ENCODE data around the gene POLR2L. TPM values are rescaled to one million over a fixed set of nuclear protein-coding genes. Genes with fewer than 3 reads are reported as not detected.

The POLR2L gene
- total RNA-seq, result 271 and 287 TPM in 2 replicates

DNA sequence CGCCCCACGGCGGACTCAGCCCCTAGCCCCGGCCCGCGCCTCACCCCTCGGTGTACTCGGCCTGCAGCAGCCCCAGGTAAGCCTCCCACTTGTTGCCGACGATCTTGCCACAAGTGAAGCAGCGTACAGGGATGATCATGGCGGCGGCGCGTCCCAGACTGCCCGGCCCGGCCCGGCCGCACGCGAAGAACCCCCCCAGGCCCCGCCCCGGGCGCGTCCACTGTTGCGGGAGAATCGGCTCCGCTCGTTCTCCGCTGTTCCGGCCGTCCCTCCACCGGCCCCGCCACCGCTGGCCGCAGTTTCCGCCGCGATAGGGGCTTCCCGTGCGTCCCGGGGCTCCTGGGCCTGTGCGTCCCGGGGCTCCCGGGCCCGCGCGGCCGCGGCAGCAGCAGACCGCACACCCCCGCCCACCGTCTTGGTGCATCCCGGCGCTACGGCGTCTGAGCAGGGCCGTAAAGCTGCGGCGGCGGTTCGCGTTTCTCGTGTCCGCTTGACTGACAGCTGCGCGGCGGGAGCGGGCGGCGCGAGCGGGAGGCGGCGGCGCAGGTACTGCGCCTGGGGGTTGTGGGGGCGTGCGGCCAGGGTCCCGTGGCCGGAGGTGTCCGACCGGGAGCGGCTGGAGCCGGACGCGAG is at the start of gene POLR2L, which contains the start of gene TSPAN4:
POLR2L (minus strand) TSS at position 160 of the 633 bp plus-strand sequence; CDS start at position 139, 21 bp downstream.
TSPAN4 (plus strand) TSS at position 483 of the 633 bp plus-strand sequence. CDS start 7,453 bp downstream, outside the sequence.

DNA sequence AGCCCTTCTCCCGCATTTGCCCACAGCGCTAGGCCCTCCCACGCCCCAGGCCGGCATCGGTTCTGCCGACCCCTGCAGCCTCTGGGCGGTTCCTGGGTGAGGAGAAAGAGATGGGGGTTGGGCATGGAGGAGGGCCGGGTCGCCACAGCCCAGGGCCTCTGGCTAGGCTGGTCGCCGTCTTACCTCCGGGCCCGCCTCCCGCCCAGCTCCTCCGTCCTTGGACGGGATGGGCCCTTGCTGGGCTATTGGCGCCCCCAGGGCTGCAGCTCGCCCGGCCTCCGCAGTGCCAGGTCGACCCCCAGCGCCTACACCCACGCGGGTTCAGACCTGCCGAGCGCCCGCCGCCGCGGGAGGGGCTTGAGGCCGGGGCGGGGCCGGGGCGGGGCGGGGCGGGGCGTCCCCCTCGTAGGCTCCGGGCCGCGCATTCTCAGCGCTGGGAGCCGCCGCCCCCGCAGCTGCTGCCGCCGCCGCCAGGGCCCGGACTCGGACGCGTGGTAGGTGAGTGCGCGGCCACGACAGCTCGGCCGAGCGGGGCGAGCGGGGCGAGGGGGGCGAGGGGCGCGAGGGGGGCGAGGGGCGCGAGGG is 9.7 kb downstream of the POLR2L start, which contains the start of gene CD151:
CD151 (plus strand) TSS at position 424 of the 585 bp plus-strand sequence. CDS start 3,118 bp downstream, outside the sequence.

DNA sequence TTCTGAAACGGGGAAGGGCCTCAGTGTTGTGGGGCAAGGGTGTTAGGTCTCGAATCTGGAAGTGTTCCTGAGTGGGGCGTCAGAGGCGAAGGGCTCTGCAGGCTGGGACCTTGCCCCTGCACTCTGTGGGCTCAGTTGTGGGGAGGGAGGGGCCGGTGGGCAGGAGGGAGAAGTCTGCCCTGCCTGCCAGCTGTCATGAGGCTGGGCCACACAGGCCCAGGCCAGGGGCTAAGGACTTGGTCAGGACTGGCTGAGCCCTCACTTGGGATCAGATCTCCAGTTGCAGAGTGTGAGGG is 14.5 kb downstream of the POLR2L start, which contains the start of gene CRACR2B:
CRACR2B (plus strand) TSS at position 23 of the 296 bp plus-strand sequence. CDS start 689 bp downstream, outside the sequence.

DNA sequence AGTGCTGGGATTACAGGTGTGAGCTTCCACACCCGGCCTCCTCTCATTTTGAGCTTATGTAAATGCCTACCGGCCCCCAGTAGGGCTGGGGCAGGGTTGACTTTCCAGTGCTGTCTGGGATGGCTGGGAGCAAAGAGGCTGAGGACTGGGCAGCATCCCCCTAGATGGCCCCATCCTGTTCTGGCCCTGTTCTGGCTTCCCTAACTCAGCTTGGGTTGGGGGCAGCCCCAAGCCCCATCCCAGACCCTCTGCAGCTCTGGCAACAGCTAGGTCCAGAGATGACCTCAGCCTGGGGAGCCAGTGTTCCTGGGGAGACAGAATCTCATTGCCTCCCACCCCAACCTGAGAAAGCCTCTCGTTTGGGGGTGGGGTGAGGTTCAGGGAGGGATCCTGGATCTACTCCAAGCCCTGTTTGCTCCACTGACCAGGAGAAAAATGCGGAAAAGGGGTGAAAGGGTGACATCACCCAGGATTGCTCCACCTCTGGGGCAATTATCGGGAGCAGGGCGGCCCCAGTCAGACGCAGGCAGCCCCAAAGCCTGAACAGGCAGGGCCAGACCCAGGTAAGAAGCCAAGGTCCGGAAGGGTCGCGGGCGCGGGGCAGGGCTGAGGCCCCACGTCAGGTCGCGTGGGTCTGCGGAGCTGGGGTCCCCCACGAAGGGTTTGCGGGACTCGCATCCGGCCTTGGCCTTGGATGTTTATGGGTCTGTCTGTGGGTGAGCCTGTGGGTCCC is 23.8 kb downstream of the POLR2L start, which contains the start of gene PNPLA2:
PNPLA2 (plus strand) TSS at position 519 of the 733 bp plus-strand sequence. CDS start 805 bp downstream, outside the sequence.

DNA sequence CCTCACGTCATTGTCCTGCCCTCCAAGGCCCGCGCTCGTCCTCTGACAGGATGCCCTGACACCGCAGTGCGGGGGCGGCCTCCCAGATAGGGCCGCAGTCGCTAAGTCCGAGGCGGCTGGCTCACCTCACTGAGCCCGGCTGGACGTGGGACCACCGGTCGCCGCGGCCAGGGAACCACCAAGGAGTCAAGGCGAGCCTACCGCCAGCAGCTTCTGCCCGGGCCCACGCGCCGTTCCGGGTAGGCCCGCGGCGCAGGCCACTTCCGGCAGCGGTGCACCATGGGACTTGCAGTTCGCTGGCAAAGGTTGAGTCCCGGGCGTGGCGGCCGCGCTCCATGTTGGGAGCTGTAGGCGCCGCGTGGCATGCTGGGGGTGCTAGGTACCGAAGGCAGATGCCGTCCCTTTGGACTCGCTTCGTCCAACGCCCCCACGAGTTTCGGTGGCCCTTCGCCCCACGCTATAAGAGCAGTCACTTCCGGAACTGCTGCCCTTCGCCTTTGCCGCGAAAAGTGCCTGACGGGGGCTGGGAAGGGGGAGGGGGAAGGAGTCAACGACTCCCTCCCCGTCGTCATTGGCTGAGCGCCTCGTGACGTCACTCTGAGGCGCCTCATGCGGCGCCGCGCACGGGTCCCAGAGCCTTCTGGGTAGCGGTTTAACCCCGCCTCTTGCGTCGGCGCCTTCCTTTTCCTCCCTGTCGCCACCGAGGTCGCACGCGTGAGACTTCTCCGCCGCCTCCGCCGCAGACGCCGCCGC is 32.9 kb downstream of the POLR2L start, which contains the start of gene RPLP2:
RPLP2 (plus strand) TSS at position 681 of the 753 bp plus-strand sequence. CDS start 268 bp downstream, outside the sequence.

DNA sequence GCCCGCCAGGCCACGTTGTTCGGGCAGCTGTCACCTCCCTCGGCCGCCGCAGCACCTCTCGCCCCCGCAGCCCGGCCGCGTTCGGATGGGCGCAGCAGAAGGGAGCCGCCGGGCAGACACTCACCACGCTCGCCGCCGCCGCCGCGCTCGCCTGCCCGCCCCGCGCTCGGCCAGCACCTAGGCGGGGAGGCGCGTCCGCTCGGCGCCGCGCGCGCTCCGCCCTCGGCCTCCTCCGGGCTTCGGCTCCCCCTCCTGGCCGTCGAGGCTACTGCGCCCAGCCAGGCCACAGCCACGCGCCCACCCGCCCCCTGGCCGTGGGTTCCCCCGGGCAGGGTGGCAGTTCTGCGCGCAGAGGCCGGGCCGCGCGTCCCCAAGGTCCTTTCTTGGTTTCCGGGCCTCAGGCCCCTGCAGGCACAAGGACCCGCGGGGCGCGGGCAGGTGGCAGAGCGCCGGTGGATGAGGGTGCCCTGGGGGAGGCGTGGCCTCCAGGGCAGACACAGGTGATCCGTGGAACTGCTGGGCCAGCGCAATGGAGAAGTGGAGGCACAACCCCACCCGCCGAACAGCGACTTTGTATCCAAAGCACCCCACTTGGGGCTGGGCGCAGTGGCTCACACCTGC is 44.1 kb downstream of the POLR2L start, which contains the start of gene SLC25A22:
SLC25A22 (minus strand) TSS at position 189 of the 621 bp plus-strand sequence. CDS start 3,275 bp downstream, outside the sequence.

DNA sequence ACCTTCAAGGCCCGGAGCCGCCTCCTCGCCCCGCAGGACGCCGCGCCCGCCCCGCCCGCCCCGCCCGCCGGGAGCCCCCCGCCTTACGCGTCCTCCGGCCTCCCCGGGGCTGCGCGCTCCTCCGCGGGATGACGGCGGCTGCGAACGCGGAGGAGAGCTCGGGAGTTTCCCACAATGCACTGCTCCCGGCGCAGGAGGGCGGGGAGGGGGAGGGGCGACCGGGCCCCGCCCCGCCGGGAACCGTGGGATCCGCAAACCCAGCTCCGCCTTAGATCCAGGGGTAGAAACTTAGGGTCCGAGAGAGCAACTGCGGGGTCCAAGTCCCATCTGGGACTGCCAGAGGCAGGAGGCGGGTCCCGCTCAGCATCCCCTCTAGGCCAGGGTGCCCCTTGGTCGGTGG is 52.4 kb downstream of the POLR2L start, which contains the start of gene CEND1:
CEND1 (minus strand) TSS at position 148 of the 400 bp plus-strand sequence. CDS start 1,514 bp downstream, outside the sequence.

Other genes starting within 250 kb of the POLR2L start
- 6.1 and 8.4 TPM in 2 replicates for gene IRF7, start 226.6 kb downstream of the POLR2L start, total RNA-seq
- gene CDHR5, start 217.6 kb downstream of the POLR2L start, total RNA-seq, result not detected in 2 replicates
- gene SCT, start 215.3 kb downstream of the POLR2L start, total RNA-seq, result not detected in 2 replicates
- 0.07 and 0.23 TPM in 2 replicates for gene DRD4, start 205.3 kb downstream of the POLR2L start, total RNA-seq
- gene DEAF1, start 147.3 kb downstream of the POLR2L start, total RNA-seq, result 33.0 and 50.5 TPM in 2 replicates
- gene TMEM80, start 146.7 kb downstream of the POLR2L start, total RNA-seq, result 7.4 and 8.3 TPM in 2 replicates
- 22.9 and 44.8 TPM in 2 replicates for gene EPS8L2, start 136.3 kb downstream of the POLR2L start, total RNA-seq
- gene TALDO1, start 95.1 kb downstream of the POLR2L start, total RNA-seq, result 135 and 192 TPM in 2 replicates
- 26.1 and 44.4 TPM in 2 replicates for gene GATD1, start 65.0 kb downstream of the POLR2L start, total RNA-seq
- 0.20 and 0.56 TPM in 2 replicates for gene CEND1, start 52.4 kb downstream of the POLR2L start, total RNA-seq
- 13.9 and 18.2 TPM in 2 replicates for gene SLC25A22, start 44.2 kb downstream of the POLR2L start, total RNA-seq
- 7.7 and 13.0 TPM in 2 replicates for gene PIDD1, start 37.3 kb downstream of the POLR2L start, total RNA-seq
- gene RPLP2, start 32.6 kb downstream of the POLR2L start, total RNA-seq, result 207 and 271 TPM in 2 replicates
- 35.1 and 43.5 TPM in 2 replicates for gene PNPLA2, start 23.6 kb downstream of the POLR2L start, total RNA-seq
- 0.78 and 2.3 TPM in 2 replicates for gene CRACR2B, start 14.6 kb downstream of the POLR2L start, total RNA-seq
- 1,084 and 1,441 TPM in 2 replicates for gene CD151, start 9.6 kb downstream of the POLR2L start, total RNA-seq
- 213 and 215 TPM in 2 replicates for gene TSPAN4, start 323 bp upstream of the POLR2L start, total RNA-seq
- gene CHID1, start 68.3 kb upstream of the POLR2L start, total RNA-seq, result 127 and 159 TPM in 2 replicates
- 40.6 and 51.8 TPM in 2 replicates for gene AP2A2, start 83.3 kb upstream of the POLR2L start, total RNA-seq
- not detected in 2 replicates for gene MUC6, start 194.2 kb upstream of the POLR2L start, total RNA-seq
- not detected in 2 replicates for gene MUC2, start 232.3 kb upstream of the POLR2L start, total RNA-seq